ENCODE results near the gene CALU. TPM values are rescaled to one million over a fixed set of nuclear protein-coding genes. Genes with fewer than 3 reads are reported as not detected.

Gene CALU
- polyA plus RNA-seq, 1 donor from 2014 or later, result 38.1 TPM

GRCh38 chr7:128770233-128770632 lies 31.1 kb downstream of the CALU start:
- no peak overlapping the region for H3K9ac ChIP-seq (ENCODE audit: low read length)
- no peaks in the 10 kb centered on the region for H3F3A ChIP-seq (ENCODE audit: insufficient read depth, low read length, poor library complexity, severe bottlenecking)
- H3K36me3 ChIP-seq (ENCODE audit: insufficient read depth, low read length), result no peaks in the 10 kb centered on the region
- TF ChIP-seq SMC3 (conservative IDR thresholded peaks at IDR 0.05; ENCODE audit: poor library complexity) (no peak), POLR2AphosphoS5 (IDR thresholded peaks at IDR 0.05) (no peak), TAF1 (IDR thresholded peaks at IDR 0.05; ENCODE audit: low read depth) (no peak), RAD21 (conservative IDR thresholded peaks at IDR 0.05) (no peak), EZH2 (IDR thresholded peaks at IDR 0.05; ENCODE audit: borderline replicate concordance, insufficient read depth, low read length, poor library complexity, severe bottlenecking) (no peak)
- H2AFZ ChIP-seq (ENCODE audit: low read depth, low read length), result no peak overlapping the region
- no peaks in the 10 kb centered on the region for H3K9me2 ChIP-seq (ENCODE audit: insufficient read depth, low read length)
- no peak overlapping the region for H3K4me2 ChIP-seq (ENCODE audit: low read length)
- no peak overlapping the region for H3K4me3 ChIP-seq (ENCODE audit: low read length)
- H3K27ac ChIP-seq (ENCODE audit: low read length), result no peak overlapping the region
- no peaks in the 10 kb centered on the region for H3K9me3 ChIP-seq (ENCODE audit: low read length)
- H3K79me2 ChIP-seq (replicated peaks; ENCODE audit: insufficient read depth, low read length), result no peaks in the 10 kb centered on the region
- H4K20me1 ChIP-seq (ENCODE audit: insufficient read depth), result no peaks in the 10 kb centered on the region
- no peaks in the 10 kb centered on the region for H3K27me3 ChIP-seq (ENCODE audit: insufficient read depth, low read depth, low read length)

DNA sequence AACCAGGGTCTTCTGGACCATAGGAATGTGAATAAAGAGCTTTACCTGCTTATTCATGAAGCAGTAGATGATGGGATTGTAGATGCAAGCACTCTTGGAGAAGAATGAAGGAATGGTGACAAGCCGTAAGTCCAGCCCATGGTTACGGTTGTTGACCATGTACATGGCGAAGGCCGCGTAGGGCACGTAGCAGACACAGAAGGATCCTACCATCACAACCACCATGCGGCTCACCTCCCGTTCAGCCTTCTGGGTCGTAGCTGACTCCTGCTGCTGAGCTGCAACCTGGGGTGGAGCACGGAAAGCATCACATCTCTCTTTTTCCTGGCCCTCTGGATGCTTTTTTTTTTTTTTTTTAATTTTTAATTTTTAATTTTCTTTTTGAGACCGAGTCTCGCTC lies 34.4 kb downstream of the CALU start:
- Histone ChIP-seq H3K9me2 (ENCODE audit: insufficient read depth, low read length) (no peaks in the 10 kb centered on the region), H4K20me1 (ENCODE audit: insufficient read depth) (no peaks in the 10 kb centered on the region), H3K79me2 (replicated peaks; ENCODE audit: insufficient read depth, low read length) (no peaks in the 10 kb centered on the region), H3F3A (ENCODE audit: insufficient read depth, low read length, poor library complexity, severe bottlenecking) (no peaks in the 10 kb centered on the region), H3K4me3 (ENCODE audit: low read length) (no peak overlapping the region), H3K27me3 (ENCODE audit: insufficient read depth, low read depth, low read length) (no peaks in the 10 kb centered on the region), H2AFZ (ENCODE audit: low read depth, low read length) (no peak overlapping the region), H3K36me3 (ENCODE audit: insufficient read depth, low read length) (no peaks in the 10 kb centered on the region), H3K27ac (ENCODE audit: low read length) (no peak overlapping the region), H3K4me2 (ENCODE audit: low read length) (no peak overlapping the region), H3K9ac (ENCODE audit: low read length) (no peak overlapping the region), H3K9me3 (ENCODE audit: low read length) (no peaks in the 10 kb centered on the region)
- TF ChIP-seq MXI1 (conservative IDR thresholded peaks at IDR 0.05; ENCODE audit: poor library complexity, severe bottlenecking), result no peak
- TF ChIP-seq CTCF (IDR thresholded peaks at IDR 0.05; ENCODE audit: poor library complexity, severe bottlenecking), result no peak
- TF ChIP-seq, protein P1, sequence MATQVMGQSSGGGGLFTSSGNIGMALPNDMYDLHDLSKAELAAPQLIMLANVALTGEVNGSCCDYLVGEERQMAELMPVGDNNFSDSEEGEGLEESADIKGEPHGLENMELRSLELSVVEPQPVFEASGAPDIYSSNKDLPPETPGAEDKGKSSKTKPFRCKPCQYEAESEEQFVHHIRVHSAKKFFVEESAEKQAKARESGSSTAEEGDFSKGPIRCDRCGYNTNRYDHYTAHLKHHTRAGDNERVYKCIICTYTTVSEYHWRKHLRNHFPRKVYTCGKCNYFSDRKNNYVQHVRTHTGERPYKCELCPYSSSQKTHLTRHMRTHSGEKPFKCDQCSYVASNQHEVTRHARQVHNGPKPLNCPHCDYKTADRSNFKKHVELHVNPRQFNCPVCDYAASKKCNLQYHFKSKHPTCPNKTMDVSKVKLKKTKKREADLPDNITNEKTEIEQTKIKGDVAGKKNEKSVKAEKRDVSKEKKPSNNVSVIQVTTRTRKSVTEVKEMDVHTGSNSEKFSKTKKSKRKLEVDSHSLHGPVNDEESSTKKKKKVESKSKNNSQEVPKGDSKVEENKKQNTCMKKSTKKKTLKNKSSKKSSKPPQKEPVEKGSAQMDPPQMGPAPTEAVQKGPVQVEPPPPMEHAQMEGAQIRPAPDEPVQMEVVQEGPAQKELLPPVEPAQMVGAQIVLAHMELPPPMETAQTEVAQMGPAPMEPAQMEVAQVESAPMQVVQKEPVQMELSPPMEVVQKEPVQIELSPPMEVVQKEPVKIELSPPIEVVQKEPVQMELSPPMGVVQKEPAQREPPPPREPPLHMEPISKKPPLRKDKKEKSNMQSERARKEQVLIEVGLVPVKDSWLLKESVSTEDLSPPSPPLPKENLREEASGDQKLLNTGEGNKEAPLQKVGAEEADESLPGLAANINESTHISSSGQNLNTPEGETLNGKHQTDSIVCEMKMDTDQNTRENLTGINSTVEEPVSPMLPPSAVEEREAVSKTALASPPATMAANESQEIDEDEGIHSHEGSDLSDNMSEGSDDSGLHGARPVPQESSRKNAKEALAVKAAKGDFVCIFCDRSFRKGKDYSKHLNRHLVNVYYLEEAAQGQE (IDR thresholded peaks at IDR 0.05; ENCODE audit: borderline replicate concordance), result no peak
- TF ChIP-seq RAD21 (conservative IDR thresholded peaks at IDR 0.05), result no peak
- no peak for TF ChIP-seq EZH2 (IDR thresholded peaks at IDR 0.05; ENCODE audit: borderline replicate concordance, insufficient read depth, low read length, poor library complexity, severe bottlenecking)
- no peak for TF ChIP-seq TAF1 (IDR thresholded peaks at IDR 0.05; ENCODE audit: low read depth)
- TF ChIP-seq SMC3 (conservative IDR thresholded peaks at IDR 0.05; ENCODE audit: poor library complexity), result no peak
- no peak for TF ChIP-seq POLR2AphosphoS5 (IDR thresholded peaks at IDR 0.05)
- TF ChIP-seq EP300 (conservative IDR thresholded peaks at IDR 0.05; ENCODE audit: poor library complexity, severe bottlenecking), result no peak
